GM21576 (cell line): ENCODE measurements around the gene PIGBOS1.
"Not testable (repeated sequence)": the region's sequence is repeated elsewhere in the genome, so short reads cannot be mapped to it uniquely, and the experiment has no call there.

Experiments used
- ATAC-seq: cut with Tn5 transposase; IDR thresholded peaks from one replicate; pipeline ENCODE4 v1.9.1; 2021; ENCODE audit warnings: mild to moderate bottlenecking, moderate library complexity; ENCODE audit not compliant: unreplicated experiment

PIGBOS1 gene, protein sequence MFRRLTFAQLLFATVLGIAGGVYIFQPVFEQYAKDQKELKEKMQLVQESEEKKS

GRCh38 chr15:55318588-55319494 is at the start of gene PIGBOS1, which contains the start of gene PIGB:
TSS of gene PIGBOS1 (minus strand) at chr15:55319123. CDS start at chr15:55317792, 1,331 bp downstream.
TSS of gene PIGB (plus strand) at chr15:55319222. CDS start at chr15:55319251, 29 bp downstream.
- peak; percentile 91 for ATAC-seq

DNA sequence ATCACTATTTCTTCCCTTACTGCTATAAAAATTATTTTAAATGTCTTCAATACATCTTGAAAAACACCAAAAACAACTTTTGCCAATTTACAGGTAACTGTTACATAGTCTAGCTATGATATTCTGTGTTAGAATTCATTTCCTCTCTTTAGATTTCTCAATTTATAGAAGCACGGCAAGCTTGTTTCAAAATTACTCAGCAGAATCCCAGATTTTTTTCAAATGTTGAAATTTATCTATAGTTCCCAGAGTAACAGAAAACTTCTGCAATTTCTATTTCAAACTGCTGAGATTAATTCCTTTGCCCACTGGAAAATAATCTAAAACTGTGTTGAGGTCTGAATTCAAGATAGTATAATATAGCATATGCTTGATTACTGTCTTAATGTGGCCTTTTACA is 48.1 kb upstream of the PIGBOS1 start:
- ATAC-seq, result no peak

DNA sequence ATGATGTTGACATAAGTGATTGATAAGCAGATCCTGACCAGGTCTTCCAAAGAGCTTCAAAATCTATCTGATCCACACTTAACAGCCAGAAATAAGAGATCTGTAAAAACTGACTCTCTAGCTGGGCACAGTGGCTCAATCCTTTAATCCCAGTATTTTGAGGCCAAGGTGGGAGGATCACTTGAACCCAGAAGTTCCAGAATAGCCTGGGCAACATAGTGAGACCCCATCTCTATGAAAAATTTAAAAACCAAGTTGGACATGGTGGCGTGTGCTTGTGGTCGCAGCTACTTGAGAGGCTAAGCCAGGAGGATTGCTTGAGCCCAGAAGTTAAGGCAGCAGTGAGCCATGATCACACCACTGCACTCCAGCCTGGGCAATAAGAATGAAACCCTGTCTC is 43.7 kb upstream of the PIGBOS1 start:
- no peak for ATAC-seq

DNA sequence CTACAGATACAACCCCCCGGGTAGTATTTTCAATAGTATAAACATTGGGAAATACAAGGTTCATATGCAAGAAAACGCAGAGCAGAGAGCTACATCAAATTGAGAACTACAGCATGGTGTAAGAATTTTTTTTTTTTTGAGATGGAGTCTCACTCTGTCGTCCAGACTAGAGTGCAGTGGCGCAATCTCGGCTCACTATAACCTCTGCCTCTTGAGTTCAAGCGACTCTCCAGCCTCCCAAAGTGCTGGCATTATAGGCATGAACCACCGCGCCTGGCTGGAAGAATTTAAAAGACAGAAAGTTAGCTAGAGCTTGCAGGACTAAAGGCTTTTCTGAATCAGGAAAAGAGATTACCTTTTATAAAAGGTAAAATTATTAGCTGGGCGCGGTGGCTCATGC is 42.1 kb upstream of the PIGBOS1 start:
- ATAC-seq, result no peak

DNA sequence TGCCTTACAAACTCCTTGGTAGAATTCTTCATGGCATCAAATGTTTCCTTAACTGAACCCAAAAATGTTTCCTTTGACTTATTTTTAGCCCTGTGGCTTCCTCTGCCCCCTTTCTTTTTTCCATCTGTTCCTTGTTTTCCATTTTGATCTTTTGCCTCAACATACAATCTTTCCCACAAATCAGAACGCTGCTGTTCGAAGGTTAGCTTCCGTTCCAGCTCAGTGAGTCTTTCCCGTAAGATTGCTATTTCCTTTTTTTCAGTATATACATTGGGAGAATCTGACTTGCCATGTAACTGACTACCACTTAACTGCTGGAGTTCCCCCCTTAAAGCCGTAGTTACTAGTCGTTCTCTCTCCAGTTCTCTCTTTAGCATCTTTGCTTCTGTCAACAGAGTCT is 41.3 kb upstream of the PIGBOS1 start:
- no peak for ATAC-seq

GRCh38 chr15:55358471-55358870 is 39.5 kb upstream of the PIGBOS1 start:
- ATAC-seq, result no peak

GRCh38 chr15:55357774-55358173 is 38.9 kb upstream of the PIGBOS1 start:
- no peak for ATAC-seq

DNA sequence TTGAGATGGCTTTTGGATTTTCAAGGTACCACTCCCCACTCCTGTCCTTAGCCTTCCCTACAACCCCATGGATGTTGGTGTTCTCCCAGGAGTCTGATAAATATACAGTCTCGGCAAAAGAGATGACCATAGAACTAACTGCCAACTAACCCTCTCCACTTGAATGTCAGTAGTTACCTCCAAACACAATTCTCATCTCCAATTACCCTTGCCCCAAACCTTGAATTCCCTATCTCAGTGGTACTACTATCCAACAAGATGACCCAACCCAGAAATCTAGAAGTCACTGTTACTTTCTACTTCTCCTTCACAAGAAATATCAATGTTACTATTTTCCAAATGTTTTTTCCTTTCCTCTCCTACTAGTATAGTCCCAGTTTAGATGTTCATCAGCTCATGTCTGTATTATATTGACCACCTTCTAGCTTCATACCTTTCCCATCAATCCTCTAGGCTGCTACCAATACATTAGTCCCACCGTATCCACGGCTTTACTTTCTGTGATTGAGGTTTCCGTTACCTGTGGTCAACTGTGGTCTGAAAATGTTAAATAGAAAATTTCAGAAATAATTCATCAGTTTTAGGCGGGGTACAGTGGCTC is 38.2 kb upstream of the PIGBOS1 start:
- no peak for ATAC-seq

DNA sequence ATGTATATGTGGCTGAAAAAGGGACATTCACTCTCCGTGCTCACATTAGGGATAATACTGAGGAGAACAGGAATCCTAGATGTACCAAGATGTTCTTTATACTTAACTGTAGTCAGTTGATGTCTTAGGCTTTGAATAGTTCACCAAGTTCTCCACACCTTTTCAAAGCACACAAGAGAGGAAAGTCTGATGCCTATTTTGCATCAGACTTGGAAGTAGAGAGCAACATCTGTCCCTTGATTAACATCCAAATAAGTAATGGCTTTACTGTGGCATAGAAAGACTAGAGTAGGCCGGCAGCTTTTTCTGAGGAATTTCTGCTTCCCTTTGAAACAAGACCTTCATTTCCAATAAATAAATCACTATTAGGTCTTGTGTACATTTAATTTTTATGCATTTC is 34.1 kb upstream of the PIGBOS1 start:
- no peak for ATAC-seq

DNA sequence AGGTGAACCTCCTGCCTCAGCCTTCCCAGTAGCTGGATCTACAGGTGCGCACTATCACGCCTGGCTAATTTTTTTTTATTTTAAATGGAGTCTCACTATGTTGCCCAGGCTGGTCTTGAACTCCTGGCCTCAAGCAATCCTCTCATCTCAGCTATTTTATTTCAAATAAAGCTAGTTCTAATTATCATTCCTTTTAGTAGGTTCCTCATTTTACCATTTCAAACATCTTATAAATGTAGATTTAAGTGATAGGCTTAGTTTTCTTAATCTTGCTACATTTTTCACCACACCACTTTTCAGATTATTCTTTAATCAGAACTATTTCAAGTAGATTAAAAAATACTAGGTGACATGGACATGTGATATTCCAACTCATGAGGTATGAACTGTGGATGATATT is 30.4 kb upstream of the PIGBOS1 start:
- no peak for ATAC-seq

GRCh38 chr15:55348281-55348778 is 29.4 kb upstream of the PIGBOS1 start:
- no peak for ATAC-seq

DNA sequence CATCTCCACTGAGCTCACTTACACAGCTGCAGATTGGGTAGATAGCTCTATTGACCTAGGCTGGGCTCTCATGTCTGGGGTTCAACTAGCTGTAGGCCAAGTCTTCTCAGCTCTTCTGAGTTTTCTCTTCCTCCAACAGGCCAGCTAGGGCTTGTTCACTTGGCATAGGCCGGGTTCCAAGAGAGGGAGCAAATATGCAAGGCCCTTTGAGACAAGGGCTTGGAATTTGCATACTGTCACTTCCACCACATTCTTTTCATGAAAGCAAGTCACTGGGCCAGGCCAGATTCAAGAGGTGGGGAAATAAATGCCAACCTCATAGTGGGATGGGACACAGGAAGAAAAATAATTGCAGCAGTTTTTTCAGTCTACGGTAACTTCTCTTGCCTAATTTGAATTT is 25.3 kb upstream of the PIGBOS1 start:
- no peak for ATAC-seq

GRCh38 chr15:55343168-55343567 is 24.2 kb upstream of the PIGBOS1 start:
- no peak for ATAC-seq

DNA sequence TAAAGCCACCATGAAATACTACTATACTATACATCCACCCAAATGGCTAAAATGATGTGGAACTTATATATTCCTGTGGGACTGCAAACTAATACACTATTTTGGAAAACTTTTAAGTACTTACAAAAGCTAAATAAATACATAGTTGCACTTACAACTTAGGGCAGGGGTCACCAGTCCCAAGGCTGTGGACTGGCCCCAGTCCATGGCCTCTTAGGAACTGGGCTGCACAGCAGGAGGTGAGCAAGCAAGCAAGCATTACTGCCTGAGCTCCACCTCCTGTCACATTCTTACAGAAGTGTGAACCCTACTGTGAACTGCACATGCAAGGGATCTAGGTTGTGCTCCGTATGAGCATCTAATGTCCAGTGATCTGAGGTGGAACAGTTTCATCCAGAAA is 18.2 kb upstream of the PIGBOS1 start:
- no peak for ATAC-seq

GRCh38 chr15:55334997-55335396 is 16.1 kb upstream of the PIGBOS1 start:
- ATAC-seq, result no peak

- ATAC-seq, result no peak
Observed at GRCh38 chr15:55334371-55334770, 15.4 kb upstream of the PIGBOS1 start.

- no peak for ATAC-seq
Observed at GRCh38 chr15:55327387-55327786, 8.5 kb upstream of the PIGBOS1 start.

DNA sequence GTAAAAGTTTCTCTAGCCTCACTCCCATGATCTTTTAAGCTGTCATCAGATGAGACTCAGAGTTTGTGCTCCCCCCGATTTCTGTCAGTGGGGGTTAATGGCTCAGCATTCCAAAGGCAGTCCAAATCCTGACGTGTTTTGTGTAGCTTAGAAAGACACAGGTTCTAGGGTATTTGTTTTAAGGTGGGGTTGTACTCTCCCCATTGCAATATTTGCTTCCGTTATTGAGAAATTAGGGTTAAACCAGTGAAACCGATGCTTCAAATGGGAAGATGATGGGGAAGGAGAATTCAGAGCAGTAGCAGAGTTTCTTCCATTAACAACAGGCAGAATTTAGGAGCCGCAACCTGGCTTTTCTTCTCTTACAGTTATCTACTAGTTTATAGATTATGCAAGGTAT is 3.5 kb upstream of the PIGBOS1 start:
- no peak for ATAC-seq

GRCh38 chr15:55320963-55321362 is 2.0 kb upstream of the PIGBOS1 start:
- ATAC-seq, result no peak

- no peak for ATAC-seq
Observed at GRCh38 chr15:55320238-55320550, 1.3 kb upstream of the PIGBOS1 start.

DNA sequence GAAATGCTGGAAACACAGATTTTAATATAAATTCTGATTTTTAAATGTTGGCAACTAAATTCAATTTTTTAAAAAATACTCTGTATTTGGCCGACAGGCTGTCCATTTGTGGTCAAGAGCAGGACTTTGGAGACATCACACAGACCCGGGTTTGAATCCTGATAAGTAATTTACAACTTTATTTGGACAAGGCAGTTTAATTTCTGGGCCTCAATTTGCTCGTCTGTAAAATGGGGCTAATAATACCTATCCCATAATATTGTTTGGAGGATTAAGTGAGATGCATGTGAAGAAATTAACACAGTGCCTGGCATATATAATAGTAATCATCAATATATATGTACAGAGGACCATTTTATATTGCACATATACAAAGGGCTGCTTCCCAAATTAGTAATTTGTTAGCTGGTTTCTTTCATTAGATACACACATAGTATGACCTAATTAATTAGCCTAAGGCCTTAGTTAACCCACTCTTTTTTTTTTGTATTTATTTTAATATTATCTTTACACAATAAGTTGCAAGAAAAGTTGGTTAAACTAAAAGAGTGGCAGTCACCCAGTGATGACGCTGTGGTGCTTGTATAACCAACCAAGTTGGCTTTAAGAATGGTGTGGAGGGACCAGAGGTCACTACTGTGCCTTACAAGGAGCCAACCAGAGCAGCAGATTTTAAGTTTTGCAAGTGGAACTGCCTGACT is 764 bp upstream of the PIGBOS1 start:
- ATAC-seq, result peak; percentile 53

GRCh38 chr15:55302801-55303200 is 16.1 kb downstream of the PIGBOS1 start:
- ATAC-seq, result not testable (repeated sequence)
